Astrocyte (in vitro differentiated cells and primary cell): Measurements from ENCODE around the gene SOAT2. TPM values are rescaled to one million over a fixed set of nuclear protein-coding genes. Genes with fewer than 3 reads are reported as not detected.

Experiments
- DNase-seq: peaks from one replicate; pipeline ENCODE4 v3.0.0-alpha.2; 2010; ENCODE audit warnings: low read depth
- FAIRE-seq: peaks from 2 replicates; lab custom pipeline; 2011; peaks lifted over from hg19 to GRCh38; lab: Jason Lieb, UNC
- H2AFZ ChIP-seq: 2 replicates; pipeline ENCODE4 v1.6.0; 2012; ENCODE audit warnings: low read depth, low read length, inconsistent platforms
- H3K27ac ChIP-seq: 2 replicates; pipeline ENCODE4 v1.5.1; 2011; ENCODE audit warnings: low read depth, low read length, inconsistent platforms
- H3K27me3 ChIP-seq: 2 replicates; pipeline ENCODE4 v1.6.0; 2011; ENCODE audit warnings: low read length, inconsistent platforms; ENCODE audit not compliant: insufficient read depth
- H3K36me3 ChIP-seq: 2 replicates; pipeline ENCODE4 v1.5.1; 2011; ENCODE audit warnings: low read length, inconsistent platforms; ENCODE audit not compliant: insufficient read depth
- H3K4me1 ChIP-seq: 2 replicates; pipeline ENCODE4 v1.5.1; 2011; ENCODE audit warnings: low read length, inconsistent platforms; ENCODE audit not compliant: insufficient read depth
- H3K4me2 ChIP-seq: 2 replicates; pipeline ENCODE4 v1.6.0; 2012; ENCODE audit warnings: low read length, inconsistent platforms
- H3K4me3 ChIP-seq: 2 replicates; pipeline ENCODE4 v1.5.1; 2011; ENCODE audit warnings: low read depth, mild to moderate bottlenecking, low read length, inconsistent platforms; ENCODE audit not compliant: insufficient read depth
- H3K79me2 ChIP-seq: 2 replicates; pipeline ENCODE4 v1.6.0; 2012; ENCODE audit warnings: mild to moderate bottlenecking, low read length, inconsistent platforms; ENCODE audit not compliant: insufficient read depth
- H3K9ac ChIP-seq: 2 replicates; pipeline ENCODE4 v1.6.0; 2012; ENCODE audit warnings: mild to moderate bottlenecking, low read length, inconsistent platforms
- H3K9me3 ChIP-seq: 2 replicates; pipeline ENCODE4 v1.5.1; 2012; ENCODE audit warnings: low read depth, mild to moderate bottlenecking, low read length, inconsistent platforms; ENCODE audit not compliant: insufficient read depth
- H4K20me1 ChIP-seq: 2 replicates; pipeline ENCODE4 v1.6.0; 2012; ENCODE audit warnings: low read length, inconsistent platforms; ENCODE audit not compliant: insufficient read depth
- H3K27ac Mint-ChIP-seq: one replicate; pipeline ENCODE4 v1.8.0; 2021; ENCODE audit warnings: mild to moderate bottlenecking, mixed read lengths; ENCODE audit not compliant: unreplicated experiment
- H3K27me3 Mint-ChIP-seq: one replicate; pipeline ENCODE4 v1.8.0; 2021; ENCODE audit warnings: low read depth, mixed read lengths; ENCODE audit not compliant: unreplicated experiment
- H3K36me3 Mint-ChIP-seq: one replicate; pipeline ENCODE4 v1.8.0; 2021; ENCODE audit warnings: low read depth, mixed read lengths; ENCODE audit not compliant: unreplicated experiment
- H3K4me1 Mint-ChIP-seq: one replicate; pipeline ENCODE4 v1.8.0; 2021; ENCODE audit warnings: low read depth, mixed read lengths; ENCODE audit not compliant: unreplicated experiment
- H3K4me3 Mint-ChIP-seq: one replicate; pipeline ENCODE4 v1.8.0; 2021; ENCODE audit warnings: mild to moderate bottlenecking, moderate library complexity, mixed read lengths; ENCODE audit not compliant: unreplicated experiment
- H3K9me3 Mint-ChIP-seq: one replicate; pipeline ENCODE4 v1.8.0; 2021; ENCODE audit warnings: mild to moderate bottlenecking, mixed read lengths; ENCODE audit not compliant: unreplicated experiment
- CTCF ChIP-seq: IDR thresholded peaks from 2 replicates; pipeline ENCODE4 v1.5.1; 2011; ENCODE audit warnings: low read depth, mild to moderate bottlenecking, inconsistent platforms, low read length, moderate library complexity; ENCODE audit not compliant: insufficient read depth
- EZH2 ChIP-seq: IDR thresholded peaks from 2 replicates; pipeline ENCODE4 v1.6.1; 2012; ENCODE audit warnings: mild to moderate bottlenecking, low read length, inconsistent platforms; ENCODE audit not compliant: insufficient read depth
- total RNA-seq: library from RNA; stranded (reverse); gene quantifications from 2 replicates; pipeline ENCODE4 v1.2.1, GENCODE V29; 2021

The SOAT2 gene
- total RNA-seq, 1 donor from 2014 or later = not detected

GRCh38 chr12:53133722-53134121 lies 30.4 kb downstream of the SOAT2 start:
- no peak overlapping the region for H3K4me3 ChIP-seq
- DNase-seq (no peak), FAIRE-seq (no peak)
- H3K4me1 Mint-ChIP-seq = no peaks in the 10 kb centered on the region
- no peak overlapping the region for H3K27ac Mint-ChIP-seq
- H2AFZ ChIP-seq = no peak overlapping the region
- H3K4me1 ChIP-seq = no peaks in the 10 kb centered on the region
- peaks cover 2% of the 10 kb centered on the region for H3K27me3 ChIP-seq
- H3K4me2 ChIP-seq = no peak overlapping the region
- H3K27ac ChIP-seq = no peak overlapping the region
- H3K36me3 ChIP-seq = no peaks in the 10 kb centered on the region
- peaks cover 11% of the 10 kb centered on the region for H3K9me3 Mint-ChIP-seq
- H3K4me3 Mint-ChIP-seq = no peak overlapping the region
- no peak for TF ChIP-seq EZH2
- no peak for TF ChIP-seq CTCF
- H3K79me2 ChIP-seq = no peaks in the 10 kb centered on the region
- H4K20me1 ChIP-seq = no peaks in the 10 kb centered on the region
- no peak overlapping the region for H3K9ac ChIP-seq
- H3K9me3 ChIP-seq = peaks cover 5% of the 10 kb centered on the region
- H3K36me3 Mint-ChIP-seq = no peaks in the 10 kb centered on the region
- peaks cover 17% of the 10 kb centered on the region for H3K27me3 Mint-ChIP-seq

GRCh38 chr12:53143355-53143754 lies 40.1 kb downstream of the SOAT2 start:
- H3K9me3 ChIP-seq = no peaks in the 10 kb centered on the region
- no peaks in the 10 kb centered on the region for H3K36me3 Mint-ChIP-seq
- H3K9me3 Mint-ChIP-seq = peaks cover 10% of the 10 kb centered on the region
- no peak overlapping the region for H3K4me3 Mint-ChIP-seq
- H2AFZ ChIP-seq = no peak overlapping the region
- TF ChIP-seq EZH2 (no peak), CTCF (no peak)
- H3K4me3 ChIP-seq = no peak overlapping the region
- H3K9ac ChIP-seq = no peak overlapping the region
- H3K4me1 Mint-ChIP-seq = no peaks in the 10 kb centered on the region
- FAIRE-seq (no peak), DNase-seq (no peak)
- H3K27ac Mint-ChIP-seq = no peak overlapping the region
- H3K79me2 ChIP-seq = no peaks in the 10 kb centered on the region
- no peaks in the 10 kb centered on the region for H4K20me1 ChIP-seq
- H3K27me3 Mint-ChIP-seq = peaks cover 3% of the 10 kb centered on the region
- H3K36me3 ChIP-seq = no peaks in the 10 kb centered on the region
- no peaks in the 10 kb centered on the region for H3K4me1 ChIP-seq
- H3K27ac ChIP-seq = no peak overlapping the region
- no peak overlapping the region for H3K4me2 ChIP-seq
- peaks cover 4% of the 10 kb centered on the region for H3K27me3 ChIP-seq

- H3K27ac ChIP-seq = no peak overlapping the region
- no peaks in the 10 kb centered on the region for H4K20me1 ChIP-seq
- H3K9ac ChIP-seq = no peak overlapping the region
- no peaks in the 10 kb centered on the region for H3K9me3 ChIP-seq
- Mint-ChIP-seq H3K4me1 (no peaks in the 10 kb centered on the region), H3K4me3 (no peak overlapping the region), H3K9me3 (no peaks in the 10 kb centered on the region), H3K36me3 (no peaks in the 10 kb centered on the region), H3K27ac (no peak overlapping the region), H3K27me3 (peaks cover 4% of the 10 kb centered on the region)
- TF ChIP-seq EZH2 (no peak), CTCF (no peak)
- DNase-seq = no peak
- no peak overlapping the region for H3K4me2 ChIP-seq
- no peaks in the 10 kb centered on the region for H3K79me2 ChIP-seq
- H3K36me3 ChIP-seq = no peaks in the 10 kb centered on the region
- H3K27me3 ChIP-seq = peaks cover 4% of the 10 kb centered on the region
- FAIRE-seq = no peak
- H3K4me3 ChIP-seq = no peak overlapping the region
- H2AFZ ChIP-seq = no peak overlapping the region
- H3K4me1 ChIP-seq = no peaks in the 10 kb centered on the region
These were observed 42.3 kb downstream of the SOAT2 start for GRCh38 chr12:53145383-53146260.
